Liver (tissue), 9 donors: Measurements from ENCODE around the gene TSTD2. TPM values are rescaled to one million over a fixed set of nuclear protein-coding genes. Genes with fewer than 3 reads are reported as not detected.
A peak's percentile ranks its signal among the peaks of the same experiment; 100 is the strongest.

Experiments
- DNase-seq: peaks from one replicate; pipeline ENCODE4 v3.0.0-alpha.2; 2017; ENCODE audit warnings: low spot score
- H3K27ac ChIP-seq, 2 donors: one replicate each; pipeline ENCODE4 v1.7.0; 2013; ENCODE audit warnings: inconsistent platforms in 2 of 2, low read length in 2 of 2, control low read depth in 1 of 2, low read depth in 1 of 2, mild to moderate bottlenecking in 1 of 2
- H3K27me3 ChIP-seq, 4 donors: one replicate each; pipeline versions ENCODE4 v1.6.1 to v1.7.0; 2013; ENCODE audit warnings: low read length in 3 of 4, inconsistent platforms in 1 of 4, mild to moderate bottlenecking in 1 of 4, moderate library complexity in 1 of 4; ENCODE audit not compliant: control insufficient read depth in 4 of 4, insufficient read depth in 4 of 4
- H3K36me3 ChIP-seq, 4 donors: one replicate each; pipeline versions ENCODE4 v1.6.1 to v1.7.0; 2013; ENCODE audit warnings: low read length in 3 of 4, mild to moderate bottlenecking in 3 of 4, low read depth in 1 of 4, moderate library complexity in 1 of 4; ENCODE audit not compliant: control insufficient read depth in 4 of 4, insufficient read depth in 3 of 4
- H3K4me1 ChIP-seq, 4 donors: one replicate each; pipeline versions ENCODE4 v1.6.1 to v1.7.0; 2013; ENCODE audit warnings: low read length in 3 of 4, mild to moderate bottlenecking in 3 of 4, moderate library complexity in 1 of 4; ENCODE audit not compliant: control insufficient read depth in 4 of 4, insufficient read depth in 4 of 4
- H3K4me3 ChIP-seq, 3 donors: one replicate each; pipeline versions ENCODE4 v1.6.1 to v1.7.0; 2013; ENCODE audit warnings: low read length in 3 of 3, control low read depth in 1 of 3, low read depth in 1 of 3, mild to moderate bottlenecking in 1 of 3
- H3K9ac ChIP-seq, 2 donors: one replicate each; pipeline ENCODE4 v1.7.0; 2013; ENCODE audit warnings: low read length in 2 of 2, mild to moderate bottlenecking in 2 of 2, moderate library complexity in 2 of 2, control low read depth in 1 of 2, low read depth in 1 of 2
- H3K9me3 ChIP-seq, 4 donors: one replicate each; pipeline versions ENCODE4 v1.6.1 to v1.7.0; 2013; ENCODE audit warnings: low read length in 3 of 4; ENCODE audit not compliant: control insufficient read depth in 4 of 4
- FOXA1 ChIP-seq: IDR thresholded peaks from 2 replicates; pipeline ENCODE4 v1.6.1; 2016; ENCODE audit warnings: antibody characterized with exemption
- FOXA2 ChIP-seq: IDR thresholded peaks from 2 replicates; pipeline ENCODE4 v1.6.1; 2016; ENCODE audit warnings: antibody characterized with exemption
- GABPA ChIP-seq, 2 donors: IDR thresholded peaks in 1 of 2; conservative IDR thresholded peaks in 1 of 2; 2 replicates each; pipeline ENCODE4 v1.6.1; 2016; ENCODE audit warnings: antibody characterized with exemption in 2 of 2, mild to moderate bottlenecking in 1 of 2, moderate library complexity in 1 of 2
- HNF4A ChIP-seq, 2 donors: conservative IDR thresholded peaks; 2 replicates each; pipeline ENCODE4 v1.6.1; 2016; ENCODE audit warnings: antibody characterized with exemption in 2 of 2, mild to moderate bottlenecking in 2 of 2
- HNF4G ChIP-seq: IDR thresholded peaks from 2 replicates; pipeline ENCODE4 v1.6.1; 2016; ENCODE audit warnings: antibody characterized with exemption
- JUND ChIP-seq, 2 donors: IDR thresholded peaks; 2 replicates each; pipeline ENCODE4 v1.6.1; 2016; ENCODE audit warnings: antibody characterized with exemption in 2 of 2
- NR2F2 ChIP-seq: IDR thresholded peaks from 2 replicates; pipeline ENCODE4 v1.6.1; 2016; ENCODE audit warnings: antibody characterized with exemption
- RAD21 ChIP-seq, 2 donors: IDR thresholded peaks; 2 replicates each; pipeline ENCODE4 v1.6.1; 2016; ENCODE audit warnings: antibody characterized with exemption in 2 of 2, mild to moderate bottlenecking in 2 of 2
- RXRA ChIP-seq, 2 donors: IDR thresholded peaks; 2 replicates each; pipeline ENCODE4 v1.6.1; 2017 to 2018; ENCODE audit warnings: antibody characterized with exemption in 2 of 2, mild to moderate bottlenecking in 1 of 2
- SP1 ChIP-seq: IDR thresholded peaks from 2 replicates; pipeline ENCODE4 v1.6.1; 2018; ENCODE audit warnings: antibody characterized with exemption, mild to moderate bottlenecking
- TAF1 ChIP-seq: conservative IDR thresholded peaks from 2 replicates; pipeline ENCODE4 v1.6.1; 2016; ENCODE audit warnings: antibody characterized with exemption, mild to moderate bottlenecking
- YY1 ChIP-seq: IDR thresholded peaks from 2 replicates; pipeline ENCODE4 v1.6.1; 2016; ENCODE audit warnings: antibody characterized with exemption, mild to moderate bottlenecking
- WGBS: extraction: QIAGEN DNeasy Blood & Tissue Kit; methylation state at CpG from one replicate; pipeline ENCODE4 v1.1.7; 2013; 5-methylcytosine and 5-hydroxymethylcytosine counted together
- polyA plus RNA-seq, 2 donors: library from polyadenylated mRNA; stranded (reverse) in 1 of 2; unstranded in 1 of 2; fragments of 200-250 nt in 1 of 2; fragments of >200 nt in 1 of 2; fragmentation: Nextera tagmentation in 1 of 2; extraction: Ambion mirVana in 1 of 2; gene quantifications; one replicate each; pipeline versions ENCODE4 v1.2.1 to v1.2.3, GENCODE V29; 2013 to 2015
- total RNA-seq, 2 donors: library from RNA; depleted of rRNA; stranded (reverse); fragments of >200 nt; gene quantifications; one replicate each; pipeline ENCODE4 v1.2.3, GENCODE V29; 2014
- TF ChIP-seq, protein P1 (sequence below): fragments of 150-350 bp; IDR thresholded peaks from 2 replicates; pipeline ENCODE4 v1.5.1; 2017; ENCODE audit warnings: improper control_type of control experiment, low read depth, low read length; ENCODE audit not compliant: missing input control
- TF ChIP-seq, protein P2 (sequence below): IDR thresholded peaks from 2 replicates; pipeline ENCODE4 v1.6.1; 2016; ENCODE audit warnings: antibody characterized with exemption, mild to moderate bottlenecking
- TF ChIP-seq, protein P3 (sequence below): IDR thresholded peaks from 2 replicates; pipeline ENCODE4 v1.6.1; 2016; ENCODE audit warnings: antibody characterized with exemption
- TF ChIP-seq, protein P4 (sequence below): IDR thresholded peaks from 2 replicates; pipeline ENCODE4 v1.6.1; 2016; ENCODE audit warnings: antibody characterized with exemption
- donor health status: healthy.
- donor health status: healthy.
- donor health status: healthy.
- donor health status: healthy.
- donor health status: healthy.

Gene TSTD2
- total and polyA plus RNA-seq, 4 donors: 4.6 to 13.8 (median 7.1) TPM

DNA sequence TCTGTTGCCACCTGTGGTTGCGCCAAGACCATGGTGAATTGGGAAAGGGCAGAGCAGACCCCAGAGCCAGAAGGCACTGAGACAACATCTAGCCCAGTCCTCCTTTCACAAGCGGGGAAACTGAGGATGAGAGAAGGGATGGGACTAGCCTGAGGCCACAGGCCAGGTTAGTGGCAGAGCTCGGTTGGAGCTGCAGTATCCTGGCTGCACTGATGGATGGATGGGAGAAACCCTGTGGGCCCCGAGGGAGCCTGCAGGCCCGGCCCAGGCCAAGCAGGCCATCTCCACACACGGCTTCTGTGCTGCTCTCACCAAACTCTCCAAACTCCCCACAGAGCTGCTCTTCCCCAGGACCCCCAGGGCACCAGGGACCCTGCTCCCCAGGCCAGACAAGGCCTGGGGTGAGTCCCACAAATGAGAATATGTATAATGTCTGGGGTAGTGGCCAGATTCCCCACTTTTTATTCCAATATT, 60.2 kb downstream of the TSTD2 start:
- 82% methylated on average over 6 of the region's 6 CpGs for WGBS
- H3K27me3 ChIP-seq: no peaks in the 10 kb centered on the region
- peaks cover 5 to 23% (median 12%) of the 10 kb centered on the region in 4 donors for H3K4me1 ChIP-seq
- H3K9ac ChIP-seq: no peak overlapping the region
- H3K9me3 ChIP-seq: no peaks in the 10 kb centered on the region
- no peak overlapping the region for H3K27ac ChIP-seq
- TF ChIP-seq RAD21 (IDR thresholded peaks at IDR 0.05) (no peak), GABPA (IDR thresholded peaks at IDR 0.05 in 1 of 2, conservative IDR thresholded peaks at IDR 0.05 in 1 of 2) (no peak), FOXA2 (no peak), HNF4A (conservative IDR thresholded peaks at IDR 0.05) (no peak), HNF4G (no peak), TAF1 (no peak), SP1 (no peak), YY1 (no peak), RXRA (IDR thresholded peaks at IDR 0.05) (no peak)
- TF ChIP-seq, protein P1, sequence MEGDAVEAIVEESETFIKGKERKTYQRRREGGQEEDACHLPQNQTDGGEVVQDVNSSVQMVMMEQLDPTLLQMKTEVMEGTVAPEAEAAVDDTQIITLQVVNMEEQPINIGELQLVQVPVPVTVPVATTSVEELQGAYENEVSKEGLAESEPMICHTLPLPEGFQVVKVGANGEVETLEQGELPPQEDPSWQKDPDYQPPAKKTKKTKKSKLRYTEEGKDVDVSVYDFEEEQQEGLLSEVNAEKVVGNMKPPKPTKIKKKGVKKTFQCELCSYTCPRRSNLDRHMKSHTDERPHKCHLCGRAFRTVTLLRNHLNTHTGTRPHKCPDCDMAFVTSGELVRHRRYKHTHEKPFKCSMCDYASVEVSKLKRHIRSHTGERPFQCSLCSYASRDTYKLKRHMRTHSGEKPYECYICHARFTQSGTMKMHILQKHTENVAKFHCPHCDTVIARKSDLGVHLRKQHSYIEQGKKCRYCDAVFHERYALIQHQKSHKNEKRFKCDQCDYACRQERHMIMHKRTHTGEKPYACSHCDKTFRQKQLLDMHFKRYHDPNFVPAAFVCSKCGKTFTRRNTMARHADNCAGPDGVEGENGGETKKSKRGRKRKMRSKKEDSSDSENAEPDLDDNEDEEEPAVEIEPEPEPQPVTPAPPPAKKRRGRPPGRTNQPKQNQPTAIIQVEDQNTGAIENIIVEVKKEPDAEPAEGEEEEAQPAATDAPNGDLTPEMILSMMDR: no peak
- TF ChIP-seq, protein P2, sequence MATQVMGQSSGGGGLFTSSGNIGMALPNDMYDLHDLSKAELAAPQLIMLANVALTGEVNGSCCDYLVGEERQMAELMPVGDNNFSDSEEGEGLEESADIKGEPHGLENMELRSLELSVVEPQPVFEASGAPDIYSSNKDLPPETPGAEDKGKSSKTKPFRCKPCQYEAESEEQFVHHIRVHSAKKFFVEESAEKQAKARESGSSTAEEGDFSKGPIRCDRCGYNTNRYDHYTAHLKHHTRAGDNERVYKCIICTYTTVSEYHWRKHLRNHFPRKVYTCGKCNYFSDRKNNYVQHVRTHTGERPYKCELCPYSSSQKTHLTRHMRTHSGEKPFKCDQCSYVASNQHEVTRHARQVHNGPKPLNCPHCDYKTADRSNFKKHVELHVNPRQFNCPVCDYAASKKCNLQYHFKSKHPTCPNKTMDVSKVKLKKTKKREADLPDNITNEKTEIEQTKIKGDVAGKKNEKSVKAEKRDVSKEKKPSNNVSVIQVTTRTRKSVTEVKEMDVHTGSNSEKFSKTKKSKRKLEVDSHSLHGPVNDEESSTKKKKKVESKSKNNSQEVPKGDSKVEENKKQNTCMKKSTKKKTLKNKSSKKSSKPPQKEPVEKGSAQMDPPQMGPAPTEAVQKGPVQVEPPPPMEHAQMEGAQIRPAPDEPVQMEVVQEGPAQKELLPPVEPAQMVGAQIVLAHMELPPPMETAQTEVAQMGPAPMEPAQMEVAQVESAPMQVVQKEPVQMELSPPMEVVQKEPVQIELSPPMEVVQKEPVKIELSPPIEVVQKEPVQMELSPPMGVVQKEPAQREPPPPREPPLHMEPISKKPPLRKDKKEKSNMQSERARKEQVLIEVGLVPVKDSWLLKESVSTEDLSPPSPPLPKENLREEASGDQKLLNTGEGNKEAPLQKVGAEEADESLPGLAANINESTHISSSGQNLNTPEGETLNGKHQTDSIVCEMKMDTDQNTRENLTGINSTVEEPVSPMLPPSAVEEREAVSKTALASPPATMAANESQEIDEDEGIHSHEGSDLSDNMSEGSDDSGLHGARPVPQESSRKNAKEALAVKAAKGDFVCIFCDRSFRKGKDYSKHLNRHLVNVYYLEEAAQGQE: no peak
- no peak overlapping the region for H3K4me3 ChIP-seq
- DNase-seq: no peak
- no peaks in the 10 kb centered on the region for H3K36me3 ChIP-seq

DNA sequence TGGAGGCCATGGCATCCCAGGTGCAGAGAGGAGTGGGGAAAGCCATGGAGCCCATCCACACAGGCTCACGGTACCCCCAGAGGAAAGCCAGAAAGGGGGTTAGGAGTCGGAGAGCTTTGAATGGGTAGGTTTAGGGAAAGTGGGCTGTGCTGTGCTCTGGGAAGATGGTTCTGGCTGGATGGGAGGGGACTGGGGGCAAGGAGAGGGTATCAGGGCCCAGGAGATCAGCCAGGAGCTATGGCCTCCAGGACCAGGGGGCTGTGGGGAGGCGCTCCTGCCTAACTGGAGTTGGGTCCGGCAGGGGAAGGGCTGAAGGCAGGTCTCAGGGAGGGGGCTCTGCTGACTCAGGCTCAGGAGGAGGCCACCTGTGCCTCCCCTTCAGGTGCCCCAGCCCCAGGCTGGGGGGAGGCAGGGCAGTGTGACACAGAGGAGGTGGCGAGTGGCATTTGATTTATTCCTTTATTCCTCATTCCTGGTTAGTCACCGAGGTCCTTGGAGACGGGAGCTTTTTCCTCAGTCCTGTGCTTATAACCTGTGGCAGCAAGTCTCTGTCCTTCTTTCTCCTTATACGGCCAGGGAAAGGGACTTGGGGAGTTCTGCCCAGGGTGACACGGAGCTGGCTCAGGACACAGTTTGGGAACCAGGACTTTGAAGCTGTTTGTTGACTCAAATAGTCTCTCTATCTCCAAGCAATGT, 60.8 kb downstream of the TSTD2 start:
- H3K9me3 ChIP-seq: no peaks in the 10 kb centered on the region
- no peak overlapping the region for H3K27ac ChIP-seq
- no peak for DNase-seq
- no peak overlapping the region for H3K9ac ChIP-seq
- H3K27me3 ChIP-seq: no peaks in the 10 kb centered on the region
- no peak overlapping the region for H3K4me3 ChIP-seq
- WGBS: 76% methylated on average over 9 of the region's 9 CpGs
- TF ChIP-seq RAD21 (IDR thresholded peaks at IDR 0.05): peak in 1 of 2 donors; percentile 22
- TF ChIP-seq HNF4G: no peak
- TF ChIP-seq, protein P3, sequence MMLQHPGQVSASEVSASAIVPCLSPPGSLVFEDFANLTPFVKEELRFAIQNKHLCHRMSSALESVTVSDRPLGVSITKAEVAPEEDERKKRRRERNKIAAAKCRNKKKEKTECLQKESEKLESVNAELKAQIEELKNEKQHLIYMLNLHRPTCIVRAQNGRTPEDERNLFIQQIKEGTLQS: no peak
- no peak for TF ChIP-seq JUND (IDR thresholded peaks at IDR 0.05)
- peak in 1 of 2 donors; percentile 53 for TF ChIP-seq RXRA (IDR thresholded peaks at IDR 0.05)
- no peak for TF ChIP-seq TAF1
- TF ChIP-seq, protein P2: no peak
- TF ChIP-seq, protein P4, sequence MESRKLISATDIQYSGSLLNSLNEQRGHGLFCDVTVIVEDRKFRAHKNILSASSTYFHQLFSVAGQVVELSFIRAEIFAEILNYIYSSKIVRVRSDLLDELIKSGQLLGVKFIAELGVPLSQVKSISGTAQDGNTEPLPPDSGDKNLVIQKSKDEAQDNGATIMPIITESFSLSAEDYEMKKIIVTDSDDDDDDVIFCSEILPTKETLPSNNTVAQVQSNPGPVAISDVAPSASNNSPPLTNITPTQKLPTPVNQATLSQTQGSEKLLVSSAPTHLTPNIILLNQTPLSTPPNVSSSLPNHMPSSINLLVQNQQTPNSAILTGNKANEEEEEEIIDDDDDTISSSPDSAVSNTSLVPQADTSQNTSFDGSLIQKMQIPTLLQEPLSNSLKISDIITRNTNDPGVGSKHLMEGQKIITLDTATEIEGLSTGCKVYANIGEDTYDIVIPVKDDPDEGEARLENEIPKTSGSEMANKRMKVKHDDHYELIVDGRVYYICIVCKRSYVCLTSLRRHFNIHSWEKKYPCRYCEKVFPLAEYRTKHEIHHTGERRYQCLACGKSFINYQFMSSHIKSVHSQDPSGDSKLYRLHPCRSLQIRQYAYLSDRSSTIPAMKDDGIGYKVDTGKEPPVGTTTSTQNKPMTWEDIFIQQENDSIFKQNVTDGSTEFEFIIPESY: no peak
- TF ChIP-seq, protein P1: no peak
- peak; percentile 37 to 74 for TF ChIP-seq HNF4A (conservative IDR thresholded peaks at IDR 0.05)
- peak; percentile 28 for TF ChIP-seq SP1
- no peak for TF ChIP-seq YY1
- TF ChIP-seq FOXA1: no peak
- no peak for TF ChIP-seq NR2F2
- TF ChIP-seq FOXA2: no peak
- H3K36me3 ChIP-seq: no peaks in the 10 kb centered on the region
- H3K4me1 ChIP-seq: peaks cover 5 to 23% (median 12%) of the 10 kb centered on the region in 4 donors
